NT2/D1 (cell line): ENCODE data around the gene WBP2NL.

Source experiments
- DNase-seq: peaks from one replicate; pipeline ENCODE4 v3.0.0-alpha.2; 2011; ENCODE audit warnings: low read depth, low spot score
- H3K27me3 ChIP-seq: 2 replicates; pipeline ENCODE4 v1.6.0; 2011; ENCODE audit warnings: mild to moderate bottlenecking; ENCODE audit not compliant: insufficient read length, insufficient read depth
- H3K36me3 ChIP-seq: 2 replicates; pipeline ENCODE4 v1.6.1; 2011; ENCODE audit warnings: mild to moderate bottlenecking, low read length, mixed read lengths; ENCODE audit not compliant: insufficient read depth, insufficient read length
- H3K4me1 ChIP-seq: 2 replicates; pipeline ENCODE4 v1.5.1; 2011; ENCODE audit not compliant: insufficient read depth, insufficient read length
- H3K4me3 ChIP-seq: 2 replicates; pipeline ENCODE4 v1.5.1; 2011; ENCODE audit warnings: low read depth; ENCODE audit not compliant: insufficient read length
- H3K9ac ChIP-seq: 2 replicates; pipeline ENCODE4 v1.6.0; 2011; ENCODE audit warnings: low read depth; ENCODE audit not compliant: insufficient read length
- H3K9me3 ChIP-seq: 2 replicates; pipeline ENCODE4 v1.5.1; 2011; ENCODE audit warnings: mild to moderate bottlenecking, low read length; ENCODE audit not compliant: insufficient read depth
- SUZ12 ChIP-seq: IDR thresholded peaks from 2 replicates; pipeline ENCODE4 v1.6.1; 2011; ENCODE audit not compliant: insufficient read length, insufficient read depth; ENCODE audit errors: extremely low read depth
- YY1 ChIP-seq: IDR thresholded peaks from 2 replicates; pipeline ENCODE4 v1.6.1; 2011; ENCODE audit not compliant: insufficient read length, insufficient read depth
- ZNF274 ChIP-seq: IDR thresholded peaks from 2 replicates; pipeline ENCODE4 v1.6.1; 2011; ENCODE audit warnings: mild to moderate bottlenecking, low read depth, low read length

Gene WBP2NL

GRCh38 chr22:41979423-41980250 lies 19.0 kb upstream of the WBP2NL start:
- Histone ChIP-seq H3K4me1 (peaks cover 6% of the 10 kb centered on the region), H3K36me3 (no peaks in the 10 kb centered on the region), H3K9me3 (no peaks in the 10 kb centered on the region), H3K9ac (no peak overlapping the region), H3K4me3 (no peak overlapping the region), H3K27me3 (peaks cover 36% of the 10 kb centered on the region)
- DNase-seq: no peak
- TF ChIP-seq YY1 (no peak), SUZ12 (no peak), ZNF274 (no peak)

GRCh38 chr22:41982865-41983264 lies 15.7 kb upstream of the WBP2NL start:
- Histone ChIP-seq H3K27me3 (peaks cover 8% of the 10 kb centered on the region), H3K4me3 (no peak overlapping the region), H3K9ac (no peak overlapping the region), H3K9me3 (no peaks in the 10 kb centered on the region), H3K4me1 (peaks cover under 1% of the 10 kb centered on the region), H3K36me3 (no peaks in the 10 kb centered on the region)
- TF ChIP-seq SUZ12 (no peak), YY1 (no peak), ZNF274 (no peak)
- DNase-seq: no peak

- H3K9ac ChIP-seq: no peak overlapping the region
- H3K36me3 ChIP-seq: no peaks in the 10 kb centered on the region
- peaks cover 5% of the 10 kb centered on the region for H3K27me3 ChIP-seq
- no peak overlapping the region for H3K4me3 ChIP-seq
- no peak for TF ChIP-seq YY1
- TF ChIP-seq ZNF274: no peak
- no peak for TF ChIP-seq SUZ12
- no peaks in the 10 kb centered on the region for H3K9me3 ChIP-seq
- DNase-seq: no peak
- H3K4me1 ChIP-seq: no peaks in the 10 kb centered on the region
These were observed 14.8 kb upstream of the WBP2NL start for GRCh38 chr22:41983513-41984405.

- no peak for DNase-seq
- H3K9ac ChIP-seq: no peak overlapping the region
- TF ChIP-seq ZNF274: no peak
- no peak for TF ChIP-seq YY1
- TF ChIP-seq SUZ12: no peak
- no peak overlapping the region for H3K4me3 ChIP-seq
- H3K9me3 ChIP-seq: no peaks in the 10 kb centered on the region
- H3K4me1 ChIP-seq: no peaks in the 10 kb centered on the region
- no peaks in the 10 kb centered on the region for H3K36me3 ChIP-seq
- no peaks in the 10 kb centered on the region for H3K27me3 ChIP-seq
These were observed 11.3 kb upstream of the WBP2NL start for GRCh38 chr22:41987276-41987675.

GRCh38 chr22:41989246-41989645 lies 9.3 kb upstream of the WBP2NL start:
- H3K9me3 ChIP-seq: no peaks in the 10 kb centered on the region
- H3K36me3 ChIP-seq: no peaks in the 10 kb centered on the region
- H3K27me3 ChIP-seq: no peaks in the 10 kb centered on the region
- no peak overlapping the region for H3K4me3 ChIP-seq
- H3K4me1 ChIP-seq: no peaks in the 10 kb centered on the region
- TF ChIP-seq SUZ12 (no peak), ZNF274 (no peak), YY1 (no peak)
- H3K9ac ChIP-seq: no peak overlapping the region
- DNase-seq: no peak

- Histone ChIP-seq H3K4me1 (no peaks in the 10 kb centered on the region), H3K27me3 (no peaks in the 10 kb centered on the region), H3K4me3 (no peak overlapping the region), H3K36me3 (no peaks in the 10 kb centered on the region), H3K9ac (no peak overlapping the region), H3K9me3 (no peaks in the 10 kb centered on the region)
- DNase-seq: no peak
- no peak for TF ChIP-seq ZNF274
- TF ChIP-seq SUZ12: no peak
- no peak for TF ChIP-seq YY1
These were observed 7.5 kb upstream of the WBP2NL start for GRCh38 chr22:41991111-41991510.

GRCh38 chr22:41992496-41992895 lies 6.1 kb upstream of the WBP2NL start:
- no peak overlapping the region for H3K9ac ChIP-seq
- TF ChIP-seq YY1: no peak
- TF ChIP-seq SUZ12: no peak
- no peak for TF ChIP-seq ZNF274
- no peak for DNase-seq
- no peak overlapping the region for H3K4me3 ChIP-seq
- no peaks in the 10 kb centered on the region for H3K36me3 ChIP-seq
- no peaks in the 10 kb centered on the region for H3K9me3 ChIP-seq
- H3K4me1 ChIP-seq: no peaks in the 10 kb centered on the region
- no peaks in the 10 kb centered on the region for H3K27me3 ChIP-seq
